Activated T-helper 2 cell treated with anti-CD3 and anti-CD28 coated beads, Interferon-gamma antibody, Interleukin-2, Interleukin-4, amounts not matched to agents 10 μg/mL and 5 μg/mL and 100 μg/mL, durations not matched to agents 14 hours and 24 hours and 36 hours (primary cell): ENCODE results near the gene TMEM145. TPM values are rescaled to one million over a fixed set of nuclear protein-coding genes. Genes with fewer than 3 reads are reported as not detected.

Experiments
- DNase-seq: peaks from one replicate; pipeline ENCODE4 v3.0.0; 2021; ENCODE audit warnings: low spot score
- H3K27ac Mint-ChIP-seq: one replicate; pipeline ENCODE4 v1.8.0; 2021; ENCODE audit warnings: mixed read lengths
- H3K27me3 Mint-ChIP-seq: one replicate; pipeline ENCODE4 v1.8.0; 2021; ENCODE audit warnings: low read depth, mixed read lengths
- H3K36me3 Mint-ChIP-seq: one replicate; pipeline ENCODE4 v1.8.0; 2021; ENCODE audit warnings: low read depth, mixed read lengths
- H3K4me1 Mint-ChIP-seq: one replicate; pipeline ENCODE4 v1.8.0; 2021; ENCODE audit warnings: low read depth, mixed read lengths
- H3K4me3 Mint-ChIP-seq: one replicate; pipeline ENCODE4 v1.8.0; 2021; ENCODE audit warnings: low read depth, mild to moderate bottlenecking, moderate library complexity, mixed read lengths
- H3K9me3 Mint-ChIP-seq: one replicate; pipeline ENCODE4 v1.8.0; 2021; ENCODE audit warnings: mixed read lengths
- intact Hi-C: fragments of 100-400 bp; cut with micrococcal nuclease; formaldehyde crosslinking; loops from one replicate; pipeline ENCODE4 v1.15.1; 2023
- total RNA-seq: library from RNA; stranded (reverse); gene quantifications from 2 replicates; pipeline ENCODE4 v1.2.3, GENCODE V29; 2022

The TMEM145 gene
- total RNA-seq, 1 donor from 2014 or later: 0.71 TPM

DNA sequence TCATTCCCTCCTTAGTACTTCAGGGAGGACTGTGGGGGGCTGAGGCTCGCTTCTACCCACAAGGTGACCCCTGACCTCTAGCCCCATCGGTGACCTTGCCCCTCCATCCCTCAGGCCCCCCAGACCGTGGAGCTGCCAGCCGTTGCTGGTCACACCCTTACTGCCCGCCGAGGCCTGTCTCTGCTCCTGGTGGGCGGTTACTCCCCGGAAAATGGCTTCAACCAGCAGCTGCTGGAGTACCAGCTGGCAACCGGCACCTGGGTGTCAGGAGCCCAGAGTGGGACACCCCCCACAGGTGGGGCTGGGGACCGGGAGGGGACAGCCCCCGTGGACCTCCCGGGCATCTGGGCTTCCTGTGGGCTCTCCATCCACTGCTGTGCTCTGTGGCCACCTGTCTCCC is 44.2 kb downstream of the TMEM145 start:
- DNase-seq: no peak
- intact Hi-C loops: no loop called here
- H3K27ac Mint-ChIP-seq: no peak overlapping the region
- no peaks in the 10 kb centered on the region for H3K27me3 Mint-ChIP-seq
- H3K4me3 Mint-ChIP-seq: no peak overlapping the region
- no peaks in the 10 kb centered on the region for H3K4me1 Mint-ChIP-seq
- no peaks in the 10 kb centered on the region for H3K36me3 Mint-ChIP-seq
- no peaks in the 10 kb centered on the region for H3K9me3 Mint-ChIP-seq

DNA sequence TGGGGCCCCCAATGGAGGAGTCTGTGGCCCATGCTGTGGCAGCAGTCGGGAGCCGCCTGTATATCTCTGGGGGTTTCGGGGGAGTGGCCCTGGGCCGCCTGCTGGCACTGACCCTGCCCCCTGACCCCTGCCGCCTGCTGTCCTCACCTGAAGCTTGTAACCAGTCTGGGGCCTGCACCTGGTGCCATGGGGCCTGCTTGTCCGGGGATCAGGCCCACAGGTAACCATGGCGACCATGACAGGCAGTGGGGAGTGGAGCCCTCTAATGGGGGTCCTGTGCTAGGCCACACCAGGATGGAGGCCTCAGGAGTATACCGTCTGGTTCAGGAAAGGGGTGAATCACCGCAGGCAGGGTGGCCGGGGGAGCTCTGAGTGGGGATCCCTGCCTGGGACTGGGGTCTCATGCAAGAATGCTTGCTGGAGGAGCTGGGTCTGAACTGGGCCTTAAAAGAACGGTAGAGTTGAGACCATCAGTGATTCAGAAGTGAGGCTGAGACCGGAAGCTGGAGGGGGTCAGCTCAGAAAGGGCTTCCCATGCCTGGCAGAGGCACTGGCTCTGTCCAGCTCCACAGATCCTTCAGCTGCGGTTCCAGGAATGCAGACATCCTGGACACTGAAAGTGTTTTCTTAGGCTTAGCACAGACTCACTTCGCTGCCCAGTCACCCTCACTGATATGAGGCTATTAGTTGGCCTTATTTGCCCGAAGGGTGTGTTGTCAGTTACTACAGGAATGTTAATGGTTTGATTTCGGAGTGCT is 47.9 kb downstream of the TMEM145 start:
- no peak overlapping the region for H3K4me3 Mint-ChIP-seq
- peaks cover 9% of the 10 kb centered on the region for H3K36me3 Mint-ChIP-seq
- no peaks in the 10 kb centered on the region for H3K27me3 Mint-ChIP-seq
- intact Hi-C loops: no loop called here
- no peak overlapping the region for H3K27ac Mint-ChIP-seq
- H3K4me1 Mint-ChIP-seq: no peaks in the 10 kb centered on the region
- no peaks in the 10 kb centered on the region for H3K9me3 Mint-ChIP-seq
- DNase-seq: no peak

DNA sequence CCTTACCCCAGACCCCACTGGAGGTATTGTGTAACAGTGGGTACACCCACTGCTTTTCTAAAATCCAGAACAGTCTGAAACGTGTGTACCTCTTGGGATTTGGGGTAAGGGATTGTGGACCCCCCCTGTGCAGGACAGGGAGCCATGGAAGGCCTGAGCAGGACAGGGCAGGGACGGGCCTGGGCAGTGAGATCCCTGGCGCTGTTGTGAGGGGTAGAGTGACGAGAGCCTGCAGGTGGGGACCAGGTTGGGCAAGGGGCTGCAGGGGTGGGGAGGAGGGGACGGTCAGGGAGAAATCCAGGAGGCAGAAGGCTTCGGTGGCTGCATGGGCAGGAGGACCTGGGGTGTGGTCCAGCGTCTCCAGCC is 48.4 kb downstream of the TMEM145 start:
- no peaks in the 10 kb centered on the region for H3K9me3 Mint-ChIP-seq
- H3K27me3 Mint-ChIP-seq: no peaks in the 10 kb centered on the region
- H3K4me1 Mint-ChIP-seq: no peaks in the 10 kb centered on the region
- H3K36me3 Mint-ChIP-seq: peaks cover 9% of the 10 kb centered on the region
- no peak for DNase-seq
- no peak overlapping the region for H3K27ac Mint-ChIP-seq
- intact Hi-C loops: no loop called here
- no peak overlapping the region for H3K4me3 Mint-ChIP-seq

DNA sequence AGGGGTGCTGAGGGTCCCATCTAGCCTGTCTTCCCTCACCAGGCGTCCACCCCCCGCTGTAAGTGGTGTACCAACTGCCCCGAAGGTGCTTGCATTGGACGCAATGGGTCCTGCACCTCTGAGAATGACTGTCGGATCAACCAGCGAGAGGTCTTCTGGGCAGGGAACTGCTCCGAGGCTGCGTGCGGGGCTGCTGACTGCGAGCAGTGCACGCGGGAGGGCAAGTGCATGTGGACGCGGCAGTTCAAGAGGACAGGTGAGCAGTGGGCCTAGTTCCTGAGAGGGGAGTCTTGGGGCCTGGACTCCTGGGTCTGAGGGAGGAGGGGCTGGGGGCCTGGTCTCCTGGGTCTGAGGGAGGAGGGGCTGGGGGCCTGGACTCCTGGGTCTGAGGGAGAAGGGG is 49.2 kb downstream of the TMEM145 start:
- DNase-seq: no peak
- H3K9me3 Mint-ChIP-seq: no peaks in the 10 kb centered on the region
- H3K27ac Mint-ChIP-seq: no peak overlapping the region
- peaks cover 9% of the 10 kb centered on the region for H3K36me3 Mint-ChIP-seq
- H3K4me3 Mint-ChIP-seq: no peak overlapping the region
- H3K27me3 Mint-ChIP-seq: no peaks in the 10 kb centered on the region
- no peaks in the 10 kb centered on the region for H3K4me1 Mint-ChIP-seq
- intact Hi-C loops: no loop called here

DNA sequence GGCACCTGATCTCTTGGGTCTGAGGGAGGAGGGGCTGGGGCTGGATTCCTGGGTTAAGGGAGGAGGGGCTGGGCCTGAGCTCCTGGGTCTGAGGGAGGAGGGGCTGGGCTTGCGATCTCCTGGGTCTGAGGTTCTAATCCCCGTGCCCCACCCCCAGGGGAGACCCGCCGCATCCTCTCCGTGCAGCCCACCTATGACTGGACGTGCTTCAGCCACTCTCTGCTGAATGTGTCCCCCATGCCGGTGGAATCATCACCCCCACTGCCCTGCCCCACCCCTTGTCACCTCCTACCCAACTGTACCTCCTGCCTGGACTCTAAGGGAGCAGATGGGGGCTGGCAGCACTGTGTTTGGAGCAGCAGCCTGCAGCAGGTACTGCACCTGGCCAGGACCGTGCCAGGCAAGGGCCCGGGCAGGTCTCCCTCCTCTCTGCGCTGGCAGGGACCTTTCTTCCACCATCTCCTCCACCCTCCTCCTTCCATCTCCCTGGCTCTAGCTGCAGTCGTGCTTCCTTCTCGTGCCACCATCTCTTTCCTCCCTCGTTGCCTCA is 49.9 kb downstream of the TMEM145 start:
- Mint-ChIP-seq H3K27me3 (no peaks in the 10 kb centered on the region), H3K4me3 (no peak overlapping the region), H3K27ac (no peak overlapping the region), H3K9me3 (no peaks in the 10 kb centered on the region), H3K36me3 (peaks cover 9% of the 10 kb centered on the region), H3K4me1 (no peaks in the 10 kb centered on the region)
- intact Hi-C loops: no loop called here
- DNase-seq: no peak

DNA sequence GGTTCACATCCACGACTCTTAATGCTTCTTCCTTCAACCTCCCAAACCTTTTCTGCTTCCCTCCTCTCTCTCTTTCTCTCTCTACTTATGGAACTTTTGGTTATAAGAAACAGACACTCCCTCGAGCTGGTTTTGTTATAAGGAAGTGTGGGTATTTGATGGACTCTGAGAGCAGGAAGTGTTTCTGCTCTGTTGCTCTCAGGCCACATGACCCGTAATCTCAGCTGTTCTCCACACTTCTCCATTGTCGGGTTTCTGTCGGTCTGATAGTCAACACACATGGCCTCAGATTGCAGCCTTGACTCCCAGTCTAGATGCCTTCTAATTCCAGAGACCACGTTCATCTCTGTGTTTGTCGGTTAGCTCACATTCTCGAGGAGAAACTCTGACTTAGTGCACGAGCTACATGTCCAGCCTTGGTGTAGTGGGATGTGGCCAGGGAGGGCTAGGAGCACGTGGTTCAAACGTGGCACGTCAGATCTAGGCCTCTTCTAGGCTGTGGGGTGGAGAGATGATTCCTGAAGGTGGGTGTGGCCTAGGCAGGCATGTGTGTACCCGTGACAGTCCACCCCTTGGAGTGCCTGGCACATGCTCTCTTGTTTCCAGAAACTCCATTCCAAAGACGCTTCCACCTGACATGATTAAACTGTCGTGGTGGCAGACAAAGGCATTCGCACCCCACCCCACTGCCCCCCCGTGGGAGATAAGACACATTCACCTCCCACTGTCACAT is 50.7 kb downstream of the TMEM145 start:
- Mint-ChIP-seq H3K4me3 (no peak overlapping the region), H3K36me3 (peaks cover 9% of the 10 kb centered on the region), H3K9me3 (no peaks in the 10 kb centered on the region), H3K27ac (no peak overlapping the region), H3K4me1 (no peaks in the 10 kb centered on the region), H3K27me3 (no peaks in the 10 kb centered on the region)
- no peak for DNase-seq
- intact Hi-C loops: no loop called here

DNA sequence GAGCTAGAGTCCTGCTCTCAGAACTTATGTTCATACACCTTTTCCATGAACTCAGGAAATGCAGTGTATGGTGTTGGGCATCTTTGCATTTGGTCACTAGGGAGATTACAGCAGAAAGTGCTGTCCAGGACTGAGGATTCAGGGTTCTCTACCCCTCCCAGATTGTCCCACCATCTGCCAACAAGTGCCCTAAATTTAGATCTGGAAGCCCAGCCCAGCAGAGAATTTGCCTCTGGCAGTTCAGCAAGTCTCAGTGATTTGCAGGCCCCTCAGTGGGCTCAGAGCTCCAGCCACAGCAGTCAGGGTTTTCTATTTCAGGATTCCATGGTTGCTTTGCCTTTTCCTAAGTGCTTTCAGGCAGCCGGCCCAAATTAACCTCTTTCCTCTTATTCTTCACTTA is 53.6 kb downstream of the TMEM145 start:
- no peaks in the 10 kb centered on the region for H3K4me1 Mint-ChIP-seq
- peaks cover 9% of the 10 kb centered on the region for H3K36me3 Mint-ChIP-seq
- H3K4me3 Mint-ChIP-seq: no peak overlapping the region
- H3K27ac Mint-ChIP-seq: no peak overlapping the region
- H3K9me3 Mint-ChIP-seq: no peaks in the 10 kb centered on the region
- no peaks in the 10 kb centered on the region for H3K27me3 Mint-ChIP-seq
- intact Hi-C loops: no loop called here
- no peak for DNase-seq

DNA sequence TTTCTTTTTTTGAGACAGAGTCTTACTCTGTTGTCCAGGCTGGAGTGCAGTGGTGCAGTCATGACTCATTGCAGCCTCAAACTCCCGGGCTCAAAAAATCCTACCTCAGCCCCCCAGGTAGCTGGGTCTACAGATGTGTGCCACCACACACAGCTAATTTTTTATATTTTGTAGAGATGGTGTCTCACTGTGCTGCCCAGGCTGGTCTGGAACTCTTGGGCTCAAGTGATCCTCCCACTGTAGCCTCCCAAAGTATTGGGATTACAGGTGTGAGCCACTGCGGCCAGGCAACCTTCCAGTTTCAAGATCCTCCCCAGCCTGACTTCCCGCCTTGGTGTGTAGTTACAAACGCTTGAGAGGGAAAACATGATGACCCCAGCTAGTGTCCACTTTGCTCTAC is 54.8 kb downstream of the TMEM145 start:
- DNase-seq: no peak
- H3K27me3 Mint-ChIP-seq: no peaks in the 10 kb centered on the region
- H3K4me3 Mint-ChIP-seq: no peak overlapping the region
- peaks cover 9% of the 10 kb centered on the region for H3K36me3 Mint-ChIP-seq
- no peaks in the 10 kb centered on the region for H3K4me1 Mint-ChIP-seq
- H3K9me3 Mint-ChIP-seq: no peaks in the 10 kb centered on the region
- intact Hi-C loops: no loop called here
- H3K27ac Mint-ChIP-seq: no peak overlapping the region

DNA sequence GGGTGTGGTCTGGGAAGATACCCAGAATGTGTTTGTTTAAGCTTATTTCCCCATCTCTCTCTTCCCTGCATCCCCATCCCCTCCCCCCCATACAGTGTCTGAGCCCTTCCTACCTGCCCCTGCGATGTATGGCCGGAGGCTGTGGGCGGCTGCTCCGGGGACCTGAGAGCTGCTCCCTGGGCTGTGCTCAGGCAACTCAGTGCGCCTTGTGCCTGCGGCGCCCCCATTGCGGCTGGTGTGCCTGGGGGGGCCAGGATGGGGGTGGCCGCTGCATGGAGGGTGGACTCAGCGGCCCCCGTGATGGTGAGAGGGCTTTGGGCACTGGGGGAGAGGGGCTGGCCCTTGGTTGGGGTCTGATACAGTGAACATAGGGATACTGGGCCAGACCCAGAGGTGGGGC is 55.3 kb downstream of the TMEM145 start:
- Mint-ChIP-seq H3K4me3 (no peak overlapping the region), H3K27ac (no peak overlapping the region), H3K4me1 (no peaks in the 10 kb centered on the region), H3K9me3 (no peaks in the 10 kb centered on the region), H3K36me3 (peaks cover 9% of the 10 kb centered on the region), H3K27me3 (no peaks in the 10 kb centered on the region)
- DNase-seq: no peak
- intact Hi-C loops: no loop called here

DNA sequence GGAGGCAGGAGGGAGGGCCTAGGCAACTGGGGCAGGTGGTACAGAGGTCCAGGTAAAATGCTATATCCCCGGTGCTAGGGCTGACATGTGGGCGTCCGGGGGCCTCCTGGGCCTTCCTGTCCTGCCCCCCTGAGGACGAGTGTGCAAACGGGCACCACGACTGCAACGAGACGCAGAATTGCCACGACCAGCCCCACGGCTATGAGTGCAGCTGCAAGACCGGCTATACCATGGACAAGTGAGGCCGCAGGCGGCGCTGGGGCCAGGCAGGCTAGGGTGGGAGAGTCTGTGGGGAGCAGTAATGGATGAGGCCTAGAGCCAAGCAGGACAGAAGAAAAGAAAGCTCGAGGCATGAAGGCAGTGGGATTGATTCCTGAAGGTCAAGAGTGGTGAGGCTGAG is 55.7 kb downstream of the TMEM145 start:
- no peaks in the 10 kb centered on the region for H3K4me1 Mint-ChIP-seq
- H3K27me3 Mint-ChIP-seq: no peaks in the 10 kb centered on the region
- no peaks in the 10 kb centered on the region for H3K9me3 Mint-ChIP-seq
- peaks cover 6% of the 10 kb centered on the region for H3K36me3 Mint-ChIP-seq
- H3K27ac Mint-ChIP-seq: no peak overlapping the region
- intact Hi-C loops: no loop called here
- no peak for DNase-seq
- no peak overlapping the region for H3K4me3 Mint-ChIP-seq

DNA sequence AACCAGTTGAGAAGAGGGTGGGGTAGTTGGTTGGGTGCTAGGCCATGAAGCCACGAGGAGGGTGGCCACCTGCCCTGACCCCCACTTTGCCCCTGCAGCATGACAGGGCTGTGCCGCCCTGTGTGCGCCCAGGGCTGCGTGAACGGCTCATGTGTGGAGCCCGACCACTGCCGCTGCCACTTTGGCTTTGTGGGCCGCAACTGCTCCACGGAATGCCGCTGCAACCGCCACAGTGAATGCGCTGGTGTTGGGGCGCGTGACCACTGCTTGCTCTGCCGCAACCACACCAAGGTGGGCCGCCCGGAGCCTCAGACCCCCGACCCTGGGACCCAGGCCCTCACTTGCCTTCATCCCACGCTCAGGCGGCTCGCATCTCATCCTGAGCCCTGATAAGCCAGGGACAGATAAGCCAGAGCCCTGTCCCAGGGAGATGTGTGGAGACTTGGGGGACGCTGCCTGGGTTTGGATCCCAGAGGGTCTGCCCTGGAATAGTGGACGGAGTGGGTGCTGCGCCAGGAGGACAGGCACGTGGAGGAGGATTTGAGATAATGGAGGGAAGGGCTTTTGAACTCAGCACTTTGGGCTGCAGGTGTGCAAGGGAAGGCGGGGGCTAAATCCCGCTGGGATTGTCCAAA is 56.4 kb downstream of the TMEM145 start:
- Mint-ChIP-seq H3K4me1 (no peaks in the 10 kb centered on the region), H3K9me3 (no peaks in the 10 kb centered on the region), H3K4me3 (no peak overlapping the region), H3K36me3 (no peaks in the 10 kb centered on the region), H3K27ac (no peak overlapping the region), H3K27me3 (no peaks in the 10 kb centered on the region)
- no peak for DNase-seq
- intact Hi-C loops: no loop called here

DNA sequence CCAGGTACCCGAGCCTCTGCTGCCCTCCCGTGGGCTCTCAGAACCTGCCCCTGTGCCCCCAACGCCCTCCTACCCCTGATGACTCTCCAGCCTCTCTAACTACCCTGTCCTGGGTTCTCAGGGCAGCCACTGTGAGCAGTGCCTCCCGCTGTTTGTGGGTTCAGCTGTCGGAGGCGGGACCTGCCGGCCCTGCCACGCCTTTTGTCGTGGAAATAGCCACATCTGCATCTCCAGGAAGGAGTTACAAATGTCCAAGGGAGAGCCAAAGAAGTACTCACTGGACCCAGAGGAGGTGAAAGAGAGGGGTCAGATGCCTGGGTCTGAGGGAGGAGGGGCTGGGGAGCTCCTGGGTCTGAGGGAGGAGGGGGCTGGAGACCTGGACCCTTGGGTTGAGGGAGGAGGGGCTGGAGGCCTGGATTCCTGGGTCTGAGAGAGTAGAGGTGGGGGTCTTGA is 57.0 kb downstream of the TMEM145 start:
- Mint-ChIP-seq H3K27ac (no peak overlapping the region), H3K4me1 (no peaks in the 10 kb centered on the region), H3K27me3 (no peaks in the 10 kb centered on the region), H3K4me3 (no peak overlapping the region), H3K36me3 (no peaks in the 10 kb centered on the region), H3K9me3 (no peaks in the 10 kb centered on the region)
- DNase-seq: no peak
- intact Hi-C loops: no loop called here

DNA sequence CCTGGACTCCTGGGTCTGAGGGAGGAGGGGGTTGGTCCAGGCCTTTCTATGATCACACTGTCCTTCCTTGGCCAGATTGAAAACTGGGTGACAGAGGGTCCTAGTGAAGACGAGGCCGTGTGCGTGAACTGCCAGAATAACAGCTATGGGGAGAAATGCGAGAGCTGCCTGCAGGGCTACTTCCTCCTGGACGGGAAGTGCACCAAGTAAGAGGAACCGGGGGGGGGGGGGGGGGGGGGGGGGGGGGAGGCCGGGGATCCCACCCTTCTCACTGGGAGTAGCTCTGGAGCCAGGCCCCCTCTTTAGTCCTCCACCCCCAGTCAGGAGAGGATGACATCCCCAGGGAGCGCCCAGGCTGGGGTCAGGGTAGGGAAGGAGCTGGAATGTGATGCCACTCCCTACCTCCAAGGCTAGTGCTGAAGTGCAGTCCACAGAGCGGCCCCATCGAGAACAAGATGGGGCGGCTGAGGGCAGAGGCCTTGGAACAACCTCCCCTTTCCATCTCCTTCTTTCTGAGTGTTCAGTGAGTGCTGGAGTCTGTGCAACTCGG is 57.6 kb downstream of the TMEM145 start:
- Mint-ChIP-seq H3K4me3 (no peak overlapping the region), H3K36me3 (no peaks in the 10 kb centered on the region), H3K27ac (no peak overlapping the region), H3K4me1 (no peaks in the 10 kb centered on the region), H3K9me3 (no peaks in the 10 kb centered on the region), H3K27me3 (no peaks in the 10 kb centered on the region)
- DNase-seq: no peak
- intact Hi-C loops: no loop called here
